Measurements from ENCODE around the gene CLSTN2. TPM values are rescaled to one million over a fixed set of nuclear protein-coding genes. Genes with fewer than 3 reads are reported as not detected.

The CLSTN2 gene
- total and polyA plus RNA-seq, 2 of the 8 experiments (the other 6 are each of a cell fraction or from before 2014, with no cell fraction given) = 0.39 to 0.52 TPM

GRCh38 chr3:139888561-139889140 is 46.3 kb upstream of the CLSTN2 start:
- Histone ChIP-seq H3K14ac (ENCODE audit: insufficient read length) (no peak overlapping the region), H2AK5ac (ENCODE audit: low read depth, low read length) (no peak overlapping the region), H3K9ac (replicated peaks in 1 of 4; ENCODE audit: extremely low read depth in 1 of 4, low read depth in 3 of 4, low read length in 3 of 4) (no peak overlapping the region), H3K79me2 (ENCODE audit: control insufficient read depth in 1 of 2, insufficient read depth in 2 of 2, low read length in 2 of 2) (no peaks in the 10 kb centered on the region), H2AFZ (ENCODE audit: low read length) (0 out of 2 replicates have a peak overlapping the region, but pooled peaks have one; percentile 38), H4K8ac (ENCODE audit: extremely low read depth, insufficient read depth, low read length) (no peak overlapping the region), H2BK15ac (ENCODE audit: low read length) (no peak overlapping the region), H2BK20ac (ENCODE audit: low read length) (no peak overlapping the region), H2BK12ac (ENCODE audit: low read depth, low read length) (no peak overlapping the region), H3K79me1 (ENCODE audit: low read depth, low read length) (no peaks in the 10 kb centered on the region), H3K23ac (ENCODE audit: insufficient read length) (no peak overlapping the region), H3K4me1 (replicated peaks in 1 of 4; ENCODE audit: control insufficient read depth in 3 of 4, insufficient read depth in 4 of 4, low read length in 3 of 4) (no peaks in the 10 kb centered on the region), H3K23me2 (ENCODE audit: low read depth, low read length) (no peaks in the 10 kb centered on the region), H4K20me1 (replicated peaks in 1 of 2; ENCODE audit: control insufficient read depth in 1 of 2, insufficient read depth in 2 of 2, low read length in 2 of 2) (no peaks in the 10 kb centered on the region), H3K4me3 (ENCODE audit: extremely low read depth in 1 of 4, insufficient read depth in 2 of 4, low read depth in 3 of 4, low read length in 4 of 4) (no peak overlapping the region), H3K36me3 (ENCODE audit: control insufficient read depth in 2 of 4, insufficient read depth in 4 of 4, low read length in 3 of 4) (no peaks in the 10 kb centered on the region), H3K9me3 (ENCODE audit: insufficient read depth in 2 of 2, low read depth in 1 of 2, low read length in 1 of 2) (no peaks in the 10 kb centered on the region), H2BK120ac (replicated peaks; ENCODE audit: low read depth, low read length) (no peak overlapping the region), H3K18ac (ENCODE audit: extremely low read depth, low read length) (no peak overlapping the region), H2BK5ac (ENCODE audit: low read depth, low read length) (no peak overlapping the region), H3K27me3 (replicated peaks in 1 of 4; ENCODE audit: control insufficient read depth in 3 of 4, extremely low read depth in 1 of 4, insufficient read depth in 3 of 4, low read length in 3 of 4) (no peaks in the 10 kb centered on the region), H3K4ac (replicated peaks; ENCODE audit: insufficient read length, low read depth, low read length) (no peak overlapping the region), H4K91ac (replicated peaks; ENCODE audit: insufficient read length, low read length) (no peak overlapping the region), H3K27ac (ENCODE audit: low read depth, low read length) (no peak overlapping the region), H3K4me2 (ENCODE audit: insufficient read depth in 1 of 2, low read depth in 2 of 2, low read length in 2 of 2) (no peak overlapping the region), H3K56ac (replicated peaks; ENCODE audit: insufficient read length, low read depth, low read length) (no peak overlapping the region), H4K5ac (ENCODE audit: insufficient read length, low read depth, low read length) (no peak overlapping the region)
- WGBS, 2 experiments (ENCODE audit: extremely low coverage in 1 of 2, insufficient coverage in 1 of 2, insufficient read length in 1 of 2, insufficient replicate concordance in 2 of 2, low coverage in 1 of 2, low lambda C conversion rate in 2 of 2, missing lambda C conversion rate in 1 of 2) = no CpG with 5 or more reads among the region's 2 CpGs
- DNase-seq (ENCODE audit: low read depth in 1 of 2, low spot score in 2 of 2) = no peak
- ChIA-PET CTCF (ENCODE audit: partially characterized antibody) (no interaction called here), POLR2A (ENCODE audit: partially characterized antibody) (no interaction called here)
- no peak for FAIRE-seq
- TF ChIP-seq FOSL1 (IDR thresholded peaks at IDR 0.05; ENCODE audit: insufficient read depth, low read depth, low read length) (no peak), E2F6 (IDR thresholded peaks at IDR 0.05) (no peak), TCF12 (IDR thresholded peaks at IDR 0.05; ENCODE audit: low read depth, low read length) (no peak), KDM1A (IDR thresholded peaks at IDR 0.05; ENCODE audit: borderline replicate concordance, low read length) (no peak), HDAC6 (IDR thresholded peaks at IDR 0.05; ENCODE audit: low read depth, low read length) (no peak), BCL11A (IDR thresholded peaks at IDR 0.05; ENCODE audit: low read depth in 2 of 2, low read length in 2 of 2) (no peak), KDM4A (IDR thresholded peaks at IDR 0.05; ENCODE audit: low read depth, low read length, severe bottlenecking) (no peak), YY1 (IDR thresholded peaks at IDR 0.05; ENCODE audit: low read depth, low read length) (no peak), HDAC2 (IDR thresholded peaks at IDR 0.05; ENCODE audit: borderline replicate concordance in 1 of 2, low read depth in 2 of 2, low read length in 2 of 2) (no peak)
- TF ChIP-seq, protein P1, sequence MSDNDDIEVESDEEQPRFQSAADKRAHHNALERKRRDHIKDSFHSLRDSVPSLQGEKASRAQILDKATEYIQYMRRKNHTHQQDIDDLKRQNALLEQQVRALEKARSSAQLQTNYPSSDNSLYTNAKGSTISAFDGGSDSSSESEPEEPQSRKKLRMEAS (IDR thresholded peaks at IDR 0.05) = no peak

All from H1 (cell line).